HPDE6-E6E7 (cell line): ENCODE measurements around the gene MLH3.

Source experiments
- DNase-seq: peaks from one replicate; pipeline ENCODE4 v3.0.0; 2011; ENCODE audit warnings: missing footprints; ENCODE audit errors: extremely low spot score

Gene MLH3

GRCh38 chr14:75066691-75067090, 15.4 kb upstream of the MLH3 start:
- DNase-seq = no peak

GRCh38 chr14:75064205-75064567, 12.9 kb upstream of the MLH3 start:
- DNase-seq = no peak

- peak; percentile 87 for DNase-seq
Measured at GRCh38 chr14:75063491-75064204, 12.4 kb upstream of the MLH3 start, which contains the start of gene ACYP1. Gene ACYP1, minus strand, starts transcription at chr14:75064024. Its CDS starts 471 bp downstream, at chr14:75063553.

GRCh38 chr14:75063013-75063412, 11.7 kb upstream of the MLH3 start:
- no peak for DNase-seq

GRCh38 chr14:75060420-75060819, 9.2 kb upstream of the MLH3 start:
- no peak for DNase-seq

GRCh38 chr14:75059642-75060041, 8.4 kb upstream of the MLH3 start:
- no peak for DNase-seq

- no peak for DNase-seq
Measured at GRCh38 chr14:75054421-75054820, 3.2 kb upstream of the MLH3 start.

- no peak for DNase-seq
Measured at GRCh38 chr14:75053396-75054291, 2.4 kb upstream of the MLH3 start.

- no peak for DNase-seq
Measured at GRCh38 chr14:75051556-75051899, 261 bp upstream of the MLH3 start.

- no peak for DNase-seq
Measured at GRCh38 chr14:75049731-75050201, 1.5 kb downstream of the MLH3 start.

GRCh38 chr14:75049136-75049535, 2.1 kb downstream of the MLH3 start:
- DNase-seq = no peak

- DNase-seq = no peak
Measured at GRCh38 chr14:75048101-75048500, 3.2 kb downstream of the MLH3 start.

GRCh38 chr14:75047506-75047905, 3.8 kb downstream of the MLH3 start:
- DNase-seq = no peak

- no peak for DNase-seq
Measured at GRCh38 chr14:75046899-75047298, 4.4 kb downstream of the MLH3 start.

- DNase-seq = no peak
Measured at GRCh38 chr14:75046275-75046674, 5.0 kb downstream of the MLH3 start.

GRCh38 chr14:75044752-75045151, 6.5 kb downstream of the MLH3 start:
- DNase-seq = no peak

- no peak for DNase-seq
Measured at GRCh38 chr14:75044322-75044721, 6.9 kb downstream of the MLH3 start.

- no peak for DNase-seq
Measured at GRCh38 chr14:75042035-75042434, 9.2 kb downstream of the MLH3 start.

- DNase-seq = no peak
Measured at GRCh38 chr14:75041613-75042012, 9.7 kb downstream of the MLH3 start.

GRCh38 chr14:75040959-75041358, 10.3 kb downstream of the MLH3 start:
- DNase-seq = no peak

GRCh38 chr14:75040507-75040906, 10.8 kb downstream of the MLH3 start:
- no peak for DNase-seq

- DNase-seq = no peak
Measured at GRCh38 chr14:75032939-75033338, 18.3 kb downstream of the MLH3 start.

GRCh38 chr14:75030147-75030546, 21.1 kb downstream of the MLH3 start:
- DNase-seq = no peak
